Measurements from ENCODE around the gene SAAL1. TPM values are rescaled to one million over a fixed set of nuclear protein-coding genes. Genes with fewer than 3 reads are reported as not detected.

Gene SAAL1
- polyA plus RNA-seq, 1 donor (not counting 4 experiments of a cell fraction or from before 2014, with no cell fraction given) = 28.3 TPM

GRCh38 chr11:18137186-18137800 is 31.4 kb upstream of the SAAL1 start:
- H3K4me1 ChIP-seq (ENCODE audit: control insufficient read depth, extremely low read depth, insufficient read depth, low read length) = peaks cover 5% of the 10 kb centered on the region
- H4K20me1 ChIP-seq (ENCODE audit: control insufficient read depth, extremely low read depth, insufficient read depth, low read length) = no peaks in the 10 kb centered on the region
- FAIRE-seq (no peak), DNase-seq (ENCODE audit: low read depth, low spot score) (no peak)
- H3K27ac ChIP-seq (ENCODE audit: control insufficient read depth, insufficient read depth, low read length) = no peak overlapping the region
- no peaks in the 10 kb centered on the region for H3K27me3 ChIP-seq (ENCODE audit: control insufficient read depth, extremely low read depth, insufficient read depth, low read length)
- no peak overlapping the region for H3K9ac ChIP-seq (ENCODE audit: control insufficient read depth, extremely low read depth, insufficient read depth, low read length)
- no peak overlapping the region for H3K4me3 ChIP-seq (ENCODE audit: control insufficient read depth in 2 of 3, extremely low read depth in 1 of 3, insufficient read depth in 2 of 3, low read depth in 1 of 3, low read length in 3 of 3)
- no peak overlapping the region for H3K4me2 ChIP-seq (ENCODE audit: control insufficient read depth, extremely low read depth, insufficient read depth, low read depth, low read length)
- dilution Hi-C loops (cut with MboI; ENCODE audit: extremely low pct_ligation_motif_present, low sequenced_read_pairs) = no loop called here
- TF ChIP-seq EZH2 (IDR thresholded peaks at IDR 0.05; ENCODE audit: low read length) (no peak), CTCF (optimal IDR thresholded peaks at IDR 0.05 in 1 of 3, IDR thresholded peaks at IDR 0.05 in 1 of 3, conservative IDR thresholded peaks at IDR 0.05 in 1 of 3; ENCODE audit: extremely low read depth in 1 of 3, insufficient read depth in 2 of 3, low read length in 3 of 3) (no peak)
- no peaks in the 10 kb centered on the region for H3K9me3 ChIP-seq (ENCODE audit: control insufficient read depth, low read depth, low read length)
- no peaks in the 10 kb centered on the region for H3K36me3 ChIP-seq (ENCODE audit: control insufficient read depth in 2 of 2, extremely low read depth in 1 of 2, insufficient read depth in 2 of 2, low read length in 2 of 2)
- H3K79me2 ChIP-seq (ENCODE audit: control insufficient read depth, insufficient read depth, low read length) = no peaks in the 10 kb centered on the region
- no peak overlapping the region for H2AFZ ChIP-seq (ENCODE audit: control insufficient read depth, low read length)
- no peaks in the 10 kb centered on the region for H3K9me1 ChIP-seq (ENCODE audit: control insufficient read depth, extremely low read depth, insufficient read depth, low read length)

GRCh38 chr11:18135308-18135707 is 29.4 kb upstream of the SAAL1 start:
- no peaks in the 10 kb centered on the region for H3K79me2 ChIP-seq (ENCODE audit: control insufficient read depth, insufficient read depth, low read length)
- no peaks in the 10 kb centered on the region for H4K20me1 ChIP-seq (ENCODE audit: control insufficient read depth, extremely low read depth, insufficient read depth, low read length)
- H3K4me1 ChIP-seq (ENCODE audit: control insufficient read depth, extremely low read depth, insufficient read depth, low read length) = peaks cover 8% of the 10 kb centered on the region
- no peaks in the 10 kb centered on the region for H3K36me3 ChIP-seq (ENCODE audit: control insufficient read depth in 2 of 2, extremely low read depth in 1 of 2, insufficient read depth in 2 of 2, low read length in 2 of 2)
- no peak overlapping the region for H3K4me2 ChIP-seq (ENCODE audit: control insufficient read depth, extremely low read depth, insufficient read depth, low read depth, low read length)
- no peaks in the 10 kb centered on the region for H3K9me1 ChIP-seq (ENCODE audit: control insufficient read depth, extremely low read depth, insufficient read depth, low read length)
- FAIRE-seq (peak; percentile 68), DNase-seq (ENCODE audit: low read depth, low spot score) (no peak)
- no peaks in the 10 kb centered on the region for H3K27me3 ChIP-seq (ENCODE audit: control insufficient read depth, extremely low read depth, insufficient read depth, low read length)
- TF ChIP-seq CTCF (optimal IDR thresholded peaks at IDR 0.05 in 1 of 3, IDR thresholded peaks at IDR 0.05 in 1 of 3, conservative IDR thresholded peaks at IDR 0.05 in 1 of 3; ENCODE audit: extremely low read depth in 1 of 3, insufficient read depth in 2 of 3, low read length in 3 of 3) = no peak
- no peak for TF ChIP-seq EZH2 (IDR thresholded peaks at IDR 0.05; ENCODE audit: low read length)
- no peak overlapping the region for H3K27ac ChIP-seq (ENCODE audit: control insufficient read depth, insufficient read depth, low read length)
- H3K9me3 ChIP-seq (ENCODE audit: control insufficient read depth, low read depth, low read length) = no peaks in the 10 kb centered on the region
- no peak overlapping the region for H2AFZ ChIP-seq (ENCODE audit: control insufficient read depth, low read length)
- dilution Hi-C loops (cut with MboI; ENCODE audit: extremely low pct_ligation_motif_present, low sequenced_read_pairs) = no loop called here
- H3K4me3 ChIP-seq (ENCODE audit: control insufficient read depth in 2 of 3, extremely low read depth in 1 of 3, insufficient read depth in 2 of 3, low read depth in 1 of 3, low read length in 3 of 3) = no peak overlapping the region
- no peak overlapping the region for H3K9ac ChIP-seq (ENCODE audit: control insufficient read depth, extremely low read depth, insufficient read depth, low read length)

Data from keratinocyte (primary cell).